Neuron (in vitro differentiated cells): ENCODE measurements around the gene PDZD7.
A peak's percentile ranks its signal among the peaks of the same experiment; 100 is the strongest.
"Not testable (repeated sequence)": the region's sequence is repeated elsewhere in the genome, so short reads cannot be mapped to it uniquely, and the experiment has no call there.

Experiments
- H2AFZ ChIP-seq: one replicate; pipeline ENCODE4 v1.6.1; 2013; ENCODE audit warnings: low read depth, mild to moderate bottlenecking, inconsistent platforms, low read length, moderate library complexity
- H3K27me3 ChIP-seq: one replicate; pipeline ENCODE4 v1.6.1; 2013; ENCODE audit warnings: low read length; ENCODE audit not compliant: insufficient read depth
- H3K36me3 ChIP-seq: one replicate; pipeline ENCODE4 v1.6.1; 2013; ENCODE audit warnings: low read length; ENCODE audit not compliant: insufficient read depth
- H3K4me1 ChIP-seq: one replicate; pipeline ENCODE4 v1.6.1; 2013; ENCODE audit warnings: low read length; ENCODE audit not compliant: insufficient read depth
- H3K4me3 ChIP-seq: 2 replicates; pipeline ENCODE4 v1.5.1; 2013; ENCODE audit warnings: mild to moderate bottlenecking, low read length, moderate library complexity
- H3K9me3 ChIP-seq: one replicate; pipeline ENCODE4 v1.6.1; 2013; ENCODE audit warnings: low read length

The PDZD7 gene

DNA sequence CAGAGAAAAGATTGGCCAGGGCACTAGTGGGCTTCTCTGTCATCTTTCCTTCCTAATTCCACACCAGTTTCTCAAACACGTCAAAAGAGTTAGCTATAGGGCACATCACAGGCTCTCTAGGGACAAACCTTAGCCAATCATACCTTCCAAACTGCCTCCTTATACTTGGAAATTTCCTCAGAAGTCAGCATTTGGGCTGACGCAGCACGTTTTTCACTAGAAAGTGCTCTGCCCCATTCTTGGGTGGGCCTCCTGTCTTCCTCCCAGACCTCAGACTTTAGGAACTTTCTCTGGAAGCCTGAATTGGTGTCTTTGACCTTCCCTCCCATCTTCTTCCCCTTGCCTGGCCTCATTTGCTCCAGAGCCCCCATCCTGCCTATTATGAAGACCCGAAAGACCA is 11.2 kb upstream of the PDZD7 start:
- Histone ChIP-seq H3K4me3 (peak overlapping the region; percentile 58), H2AFZ (no peak overlapping the region), H3K9me3 (no peaks in the 10 kb centered on the region), H3K4me1 (peaks cover 19% of the 10 kb centered on the region), H3K27me3 (no peaks in the 10 kb centered on the region), H3K36me3 (no peaks in the 10 kb centered on the region)

DNA sequence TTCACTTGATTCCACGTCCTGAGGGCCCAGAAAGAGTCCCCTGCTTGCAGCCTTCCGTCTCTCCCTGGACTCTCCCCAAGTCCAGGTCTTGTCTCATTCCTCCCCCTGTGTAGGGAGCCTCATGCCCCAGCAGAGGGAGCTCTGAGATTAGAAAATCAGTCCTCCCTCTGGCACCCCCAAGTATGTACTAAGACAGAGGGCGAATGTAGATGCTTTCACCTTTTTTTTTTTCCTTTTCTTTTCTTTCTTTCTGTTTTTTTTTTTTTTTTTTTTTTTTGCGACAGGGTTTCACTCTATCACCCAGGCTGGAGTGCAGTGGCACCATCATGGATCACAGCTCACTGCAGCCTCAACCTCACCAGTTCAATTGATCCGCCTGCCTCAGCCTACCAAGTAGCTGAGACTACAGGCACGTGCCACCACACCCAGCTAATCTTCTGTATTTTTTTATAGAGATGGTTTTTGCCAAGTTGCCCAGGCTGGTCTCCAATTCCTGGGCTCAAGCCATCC is 10.4 kb upstream of the PDZD7 start:
- Histone ChIP-seq H3K27me3 (no peaks in the 10 kb centered on the region), H3K4me3 (no peak overlapping the region), H3K9me3 (no peaks in the 10 kb centered on the region), H2AFZ (no peak overlapping the region), H3K4me1 (peaks cover 19% of the 10 kb centered on the region), H3K36me3 (no peaks in the 10 kb centered on the region)

DNA sequence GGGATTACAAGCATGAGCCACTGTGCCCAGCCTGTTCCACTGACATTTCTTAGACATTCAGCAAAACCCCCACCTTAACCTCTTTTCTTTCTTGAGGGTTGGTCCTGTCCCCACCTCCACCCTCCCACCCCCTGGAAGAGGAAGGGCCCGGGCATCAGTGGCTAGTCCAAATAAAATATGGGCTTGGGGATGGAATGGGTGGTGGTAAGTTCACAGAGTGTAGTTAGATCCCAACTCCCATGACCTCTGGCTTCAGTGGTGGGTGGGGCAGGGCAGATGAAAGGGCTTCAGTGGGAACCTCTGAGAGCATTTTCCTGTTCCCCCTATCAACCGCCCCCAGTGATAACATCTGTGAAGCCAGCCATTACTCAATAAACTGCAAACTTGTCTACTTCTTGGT is 9.9 kb upstream of the PDZD7 start:
- Histone ChIP-seq H3K9me3 (no peaks in the 10 kb centered on the region), H2AFZ (no peak overlapping the region), H3K36me3 (no peaks in the 10 kb centered on the region), H3K4me3 (no peak overlapping the region), H3K4me1 (peaks cover 19% of the 10 kb centered on the region), H3K27me3 (no peaks in the 10 kb centered on the region)

DNA sequence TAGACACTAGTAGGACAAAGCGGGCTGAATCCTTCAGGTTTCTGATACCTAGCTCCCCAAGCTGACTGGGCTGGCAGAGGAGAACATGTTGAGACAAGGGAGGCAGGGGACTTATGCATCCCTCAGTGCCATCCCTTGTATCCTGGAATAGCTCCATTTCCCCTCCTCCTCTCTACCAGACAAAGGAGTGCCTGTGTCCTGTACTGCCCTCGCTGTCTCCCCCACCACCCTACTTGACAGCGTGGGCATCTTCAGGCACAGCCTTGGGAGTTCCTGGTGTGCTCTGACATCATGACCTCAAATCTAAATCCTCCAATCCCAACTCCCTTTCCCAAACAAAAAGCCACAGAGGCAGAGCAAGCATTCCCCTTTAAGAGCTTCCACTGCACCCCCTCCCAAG is 9.1 kb upstream of the PDZD7 start:
- no peaks in the 10 kb centered on the region for H3K9me3 ChIP-seq
- H3K36me3 ChIP-seq: no peaks in the 10 kb centered on the region
- H3K27me3 ChIP-seq: peaks cover 4% of the 10 kb centered on the region
- no peak overlapping the region for H2AFZ ChIP-seq
- peaks cover 19% of the 10 kb centered on the region for H3K4me1 ChIP-seq
- no peak overlapping the region for H3K4me3 ChIP-seq

DNA sequence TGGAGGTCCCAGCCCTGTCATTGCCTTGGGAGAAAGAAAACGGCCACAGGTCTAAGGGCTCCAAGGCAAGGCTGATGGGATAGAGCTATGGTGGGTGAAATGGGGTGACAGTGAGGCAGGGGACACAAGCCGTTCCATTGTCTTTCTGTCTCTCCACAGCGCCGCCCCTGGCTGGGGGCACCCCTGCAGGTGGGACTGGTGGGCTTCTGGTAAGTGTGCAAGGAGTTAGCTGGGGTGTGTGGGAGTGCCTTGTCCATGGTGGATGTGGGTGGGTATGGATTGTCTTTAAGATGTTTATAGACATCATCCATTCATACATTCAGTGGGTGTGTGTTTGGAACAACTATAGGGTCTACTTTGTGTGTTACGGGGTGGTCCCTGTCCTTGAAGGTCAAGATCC is 7.6 kb upstream of the PDZD7 start:
- no peaks in the 10 kb centered on the region for H3K9me3 ChIP-seq
- no peaks in the 10 kb centered on the region for H3K36me3 ChIP-seq
- peaks cover 10% of the 10 kb centered on the region for H3K27me3 ChIP-seq
- H2AFZ ChIP-seq: no peak overlapping the region
- peaks cover 12% of the 10 kb centered on the region for H3K4me1 ChIP-seq
- H3K4me3 ChIP-seq: no peak overlapping the region

DNA sequence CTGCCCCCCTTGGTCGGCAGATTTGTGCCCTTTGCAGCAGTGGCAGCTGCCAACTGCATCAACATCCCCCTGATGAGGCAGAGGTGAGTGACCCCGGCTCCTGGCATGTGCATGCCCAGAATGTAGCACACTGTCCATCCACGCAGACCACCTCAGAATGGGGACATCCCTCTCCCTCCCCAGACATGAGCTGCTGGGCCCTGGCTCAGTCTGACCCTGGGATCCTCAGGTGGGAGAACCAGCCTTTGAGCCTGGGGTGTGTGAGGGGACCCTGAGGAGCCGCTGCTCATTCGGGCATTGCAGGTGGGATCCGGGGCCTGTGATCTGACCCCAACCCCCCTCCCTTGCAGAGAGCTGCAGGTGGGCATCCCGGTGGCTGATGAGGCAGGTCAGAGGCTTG is 5.8 kb upstream of the PDZD7 start:
- H3K27me3 ChIP-seq: peaks cover 19% of the 10 kb centered on the region
- H3K9me3 ChIP-seq: no peaks in the 10 kb centered on the region
- no peak overlapping the region for H2AFZ ChIP-seq
- no peak overlapping the region for H3K4me3 ChIP-seq
- peaks cover 13% of the 10 kb centered on the region for H3K4me1 ChIP-seq
- H3K36me3 ChIP-seq: no peaks in the 10 kb centered on the region

DNA sequence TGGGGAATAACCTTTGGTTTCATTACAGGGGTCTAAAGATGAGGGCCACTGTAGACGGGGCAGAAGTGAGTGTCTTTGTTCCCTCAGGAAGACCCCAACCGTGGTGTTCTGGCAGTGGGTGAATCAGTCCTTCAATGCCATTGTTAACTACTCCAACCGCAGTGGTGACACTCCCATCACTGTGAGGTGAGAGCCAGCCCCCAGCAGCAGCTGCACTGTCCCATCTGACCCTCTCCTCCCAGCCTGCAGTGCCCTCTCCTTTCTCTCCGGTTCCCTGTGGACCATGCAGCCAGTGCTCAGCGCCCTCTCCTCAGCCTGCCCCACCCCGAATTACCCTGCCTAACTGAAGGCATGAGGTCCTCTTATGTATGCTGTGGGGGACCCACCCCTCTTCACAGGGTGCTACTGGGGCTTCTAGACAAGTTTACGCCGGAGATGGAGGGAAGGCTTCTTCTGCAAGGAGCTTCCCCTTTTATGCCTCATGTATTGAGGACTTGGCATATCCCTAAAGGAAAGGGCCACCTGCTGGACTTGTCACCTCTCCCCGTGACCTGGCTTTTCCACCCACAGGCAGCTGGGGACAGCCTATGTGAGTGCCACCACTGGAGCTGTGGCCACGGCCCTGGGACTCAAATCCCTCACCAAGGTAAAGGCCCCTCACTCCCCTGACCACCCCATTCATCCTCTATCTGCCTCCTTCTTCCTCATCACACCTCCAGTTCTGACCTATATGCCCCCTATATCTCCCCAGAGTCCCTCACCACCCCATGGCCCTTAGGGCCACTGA is 5.2 kb upstream of the PDZD7 start:
- Histone ChIP-seq H3K9me3 (no peaks in the 10 kb centered on the region), H2AFZ (no peak overlapping the region), H3K4me1 (peaks cover 19% of the 10 kb centered on the region), H3K27me3 (peaks cover 25% of the 10 kb centered on the region), H3K4me3 (no peak overlapping the region), H3K36me3 (no peaks in the 10 kb centered on the region)

DNA sequence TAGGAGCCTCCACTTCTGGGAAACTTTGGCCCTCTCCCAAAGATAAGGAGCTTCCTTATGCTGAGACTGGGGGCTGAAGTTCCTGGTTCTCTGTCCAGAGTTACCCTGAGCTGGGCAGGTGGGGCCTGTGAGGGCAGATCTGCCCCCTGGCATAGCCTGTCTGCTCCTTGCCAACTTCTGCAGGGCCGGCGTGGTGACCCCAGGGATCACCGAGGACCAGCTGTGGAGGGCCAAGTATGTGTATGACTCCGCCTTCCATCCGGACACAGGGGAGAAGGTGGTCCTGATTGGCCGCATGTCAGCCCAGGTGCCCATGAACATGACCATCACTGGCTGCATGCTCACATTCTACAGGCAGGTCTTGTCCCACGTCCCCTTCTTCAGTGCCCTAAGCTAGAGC is 4.4 kb upstream of the PDZD7 start:
- H3K4me3 ChIP-seq: no peak overlapping the region
- no peak overlapping the region for H2AFZ ChIP-seq
- no peaks in the 10 kb centered on the region for H3K36me3 ChIP-seq
- H3K27me3 ChIP-seq: peaks cover 29% of the 10 kb centered on the region
- H3K4me1 ChIP-seq: peaks cover 26% of the 10 kb centered on the region
- no peaks in the 10 kb centered on the region for H3K9me3 ChIP-seq

DNA sequence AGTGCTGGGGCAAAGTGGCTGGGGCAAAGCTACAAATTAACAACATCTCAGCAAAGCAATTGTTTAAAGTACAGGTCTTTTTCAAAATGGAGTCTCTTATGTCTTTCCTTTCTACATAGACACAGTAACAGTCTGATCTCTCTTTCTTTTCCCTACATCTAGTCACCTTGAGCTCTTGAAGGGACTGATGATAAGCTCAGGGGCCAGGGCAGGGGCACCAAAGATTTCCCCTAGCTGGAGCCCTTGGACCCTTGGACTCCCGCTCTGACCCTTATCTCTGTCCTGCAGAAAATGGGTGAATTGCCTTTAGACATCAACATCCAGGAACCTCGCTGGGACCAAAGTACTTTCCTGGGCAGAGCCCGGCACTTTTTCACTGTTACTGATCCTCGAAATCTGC is 3.5 kb upstream of the PDZD7 start:
- H3K9me3 ChIP-seq, H3K4me3 ChIP-seq, H3K36me3 ChIP-seq, H2AFZ ChIP-seq: not testable (repeated sequence)
- peaks cover 32% of the 10 kb centered on the region for H3K27me3 ChIP-seq
- peaks cover 33% of the 10 kb centered on the region for H3K4me1 ChIP-seq

DNA sequence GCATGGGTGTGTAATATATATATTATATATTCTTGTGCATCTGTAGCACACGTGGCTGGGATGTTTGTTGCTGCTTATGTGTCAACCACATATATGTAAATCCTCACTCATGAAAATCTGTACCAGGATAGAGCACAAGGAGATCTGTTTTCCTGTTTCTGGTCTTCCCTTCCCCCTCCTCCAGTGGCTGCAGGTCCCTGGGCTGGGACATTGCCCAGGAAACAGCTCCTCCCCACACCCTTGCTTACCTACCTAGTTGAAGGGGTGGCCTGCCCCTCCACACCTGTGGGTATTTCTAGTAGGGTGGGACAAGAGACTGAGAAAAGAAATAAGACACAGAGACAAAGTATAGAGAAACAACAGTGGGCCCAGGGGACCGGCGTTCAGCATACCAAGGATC is 2.3 kb upstream of the PDZD7 start:
- Histone ChIP-seq H2AFZ (no peak overlapping the region), H3K4me3 (no peak overlapping the region), H3K4me1 (peaks cover 41% of the 10 kb centered on the region), H3K36me3 (no peaks in the 10 kb centered on the region), H3K27me3 (peaks cover 41% of the 10 kb centered on the region), H3K9me3 (no peaks in the 10 kb centered on the region)

DNA sequence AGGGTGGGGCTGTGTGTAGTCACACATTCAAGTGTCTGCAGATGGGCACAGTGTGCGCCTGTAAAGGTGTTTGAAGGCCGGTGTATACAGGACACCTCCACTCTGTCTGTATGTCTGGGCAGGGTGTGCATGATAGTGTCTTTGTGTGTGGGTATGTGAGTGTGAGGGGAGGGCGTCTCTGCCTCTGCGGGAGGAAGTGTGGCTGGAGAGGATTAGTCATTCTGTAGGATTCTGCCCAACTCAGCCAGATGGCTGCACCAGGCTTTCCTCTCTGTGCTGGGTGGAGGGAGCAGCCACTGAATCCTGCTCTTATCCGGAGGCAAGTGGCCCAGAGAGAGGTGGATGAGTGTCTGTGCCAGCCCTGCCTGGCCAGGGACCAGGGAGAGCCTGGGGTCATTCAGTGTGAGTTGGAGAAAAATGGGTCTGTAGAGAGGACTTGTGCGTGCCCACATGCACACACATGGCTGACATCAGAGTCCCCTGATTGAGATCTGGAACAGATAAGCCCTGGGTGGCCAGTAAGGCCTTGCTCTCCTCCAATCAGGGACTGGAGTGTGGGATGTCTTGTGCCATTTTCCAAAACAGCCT is 1.8 kb upstream of the PDZD7 start:
- Histone ChIP-seq H3K4me1 (peaks cover 41% of the 10 kb centered on the region), H2AFZ (peak overlapping the region; percentile 43), H3K27me3 (peaks cover 46% of the 10 kb centered on the region), H3K4me3 (peak overlapping the region; percentile 36), H3K36me3 (no peaks in the 10 kb centered on the region), H3K9me3 (no peaks in the 10 kb centered on the region)

DNA sequence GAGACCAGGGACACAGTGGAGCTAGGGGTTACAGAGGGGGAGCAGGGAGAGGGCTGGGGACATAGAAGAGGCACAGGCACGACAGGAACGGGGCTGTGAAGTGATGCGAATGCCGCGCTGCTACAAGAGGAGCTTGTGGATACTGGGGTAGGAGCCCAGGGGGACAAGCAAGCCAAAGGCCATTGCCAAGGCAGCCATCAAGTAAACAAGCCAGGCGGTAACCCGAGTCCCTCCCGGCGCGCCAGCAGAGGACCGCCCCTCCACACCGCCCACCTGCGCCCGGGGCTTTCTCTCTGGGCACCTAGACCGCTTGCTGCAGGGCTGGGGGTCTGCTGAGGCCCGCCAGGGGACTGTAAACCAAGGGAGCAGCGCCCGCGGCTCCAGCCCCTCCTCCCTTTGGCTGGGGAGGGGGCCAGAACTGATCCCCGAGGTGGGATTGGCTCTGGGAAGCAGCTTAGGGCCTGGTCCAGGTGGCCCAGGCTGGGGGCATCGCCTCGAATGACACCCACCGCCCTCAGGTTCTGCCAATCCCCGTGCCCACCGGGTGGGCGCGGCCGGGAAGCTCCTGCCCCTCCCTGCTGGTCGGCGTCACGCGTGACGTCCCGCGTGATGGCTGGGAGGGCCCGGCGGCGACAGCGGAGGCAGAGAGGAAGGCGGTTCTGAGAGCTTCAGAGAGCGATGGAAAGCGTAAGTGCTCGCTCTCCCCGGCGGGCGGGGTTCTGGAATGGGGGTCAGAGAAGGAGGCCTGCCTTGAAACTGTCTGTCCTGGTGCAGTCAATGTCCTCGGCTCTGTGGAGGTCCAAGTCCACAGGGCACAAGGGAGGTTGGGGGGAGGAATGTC is 1.1 kb upstream of the PDZD7 start:
- H2AFZ ChIP-seq: peak overlapping the region; percentile 43
- peak overlapping the region; percentile 36 for H3K4me3 ChIP-seq
- H3K4me1 ChIP-seq: peaks cover 41% of the 10 kb centered on the region
- H3K9me3 ChIP-seq: no peaks in the 10 kb centered on the region
- H3K27me3 ChIP-seq: peaks cover 51% of the 10 kb centered on the region
- H3K36me3 ChIP-seq: no peaks in the 10 kb centered on the region

DNA sequence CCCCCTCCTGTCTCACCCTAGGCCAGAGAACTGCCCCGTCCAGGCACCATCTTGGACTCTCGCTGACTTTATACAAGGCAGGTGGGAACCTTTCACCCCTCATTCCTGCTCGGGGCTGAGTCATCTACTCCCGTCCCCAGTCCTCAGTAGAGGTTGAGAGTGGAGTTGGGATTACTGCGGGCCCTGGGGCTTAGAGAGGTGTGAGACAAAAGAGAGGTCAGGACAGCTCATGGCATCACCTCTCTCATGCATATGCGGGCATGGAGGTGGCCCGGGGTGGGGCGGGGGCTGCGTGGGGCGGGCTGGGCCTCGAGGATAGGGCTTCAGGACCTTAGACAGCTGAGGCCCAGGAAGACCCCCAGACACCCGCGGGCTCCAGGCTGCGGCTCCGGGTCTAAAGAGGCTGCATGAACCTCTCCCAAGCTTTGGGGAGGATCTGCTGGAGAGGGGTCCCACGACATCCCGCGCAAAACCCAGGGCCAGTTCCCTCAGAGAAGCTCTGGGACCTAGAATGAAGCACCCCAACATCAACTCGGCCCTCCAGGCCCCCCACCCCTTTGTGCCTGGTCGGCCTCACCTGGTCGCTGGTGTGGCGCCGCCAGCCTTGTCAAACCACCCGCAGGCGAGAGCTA is 317 bp downstream of the PDZD7 start:
- Histone ChIP-seq H3K36me3 (no peaks in the 10 kb centered on the region), H3K4me3 (peak overlapping the region; percentile 36), H3K4me1 (peaks cover 41% of the 10 kb centered on the region), H3K27me3 (peaks cover 51% of the 10 kb centered on the region), H3K9me3 (no peaks in the 10 kb centered on the region), H2AFZ (no peak overlapping the region)
